Activated CD8-positive, alpha-beta memory T cell treated with anti-CD3 and anti-CD28 coated beads for 36 hours (primary cell): ENCODE results near the gene ACVR1B. TPM values are rescaled to one million over a fixed set of nuclear protein-coding genes. Genes with fewer than 3 reads are reported as not detected.

ENCODE experiments used
- CTCF ChIA-PET: fragments of 350-600 bp; sonication (Branson Sonifier 250); formaldehyde crosslinking; loops from one replicate; lab custom pipeline; 2021; ENCODE audit warnings: antibody characterized with exemption; lab: Charles Lee
- POLR2A ChIA-PET: fragments of 350-600 bp; sonication (Branson Sonifier 250); formaldehyde crosslinking; loops from one replicate; lab custom pipeline; 2021; ENCODE audit warnings: antibody characterized with exemption; lab: Charles Lee
- total RNA-seq, 2 experiments: library from RNA; stranded (reverse); gene quantifications; one replicate each; pipeline ENCODE4 v1.2.3, GENCODE V29; 2021

The ACVR1B gene
- total RNA-seq, 2 experiments from 2014 or later, result 9.9 to 10.8 TPM

DNA sequence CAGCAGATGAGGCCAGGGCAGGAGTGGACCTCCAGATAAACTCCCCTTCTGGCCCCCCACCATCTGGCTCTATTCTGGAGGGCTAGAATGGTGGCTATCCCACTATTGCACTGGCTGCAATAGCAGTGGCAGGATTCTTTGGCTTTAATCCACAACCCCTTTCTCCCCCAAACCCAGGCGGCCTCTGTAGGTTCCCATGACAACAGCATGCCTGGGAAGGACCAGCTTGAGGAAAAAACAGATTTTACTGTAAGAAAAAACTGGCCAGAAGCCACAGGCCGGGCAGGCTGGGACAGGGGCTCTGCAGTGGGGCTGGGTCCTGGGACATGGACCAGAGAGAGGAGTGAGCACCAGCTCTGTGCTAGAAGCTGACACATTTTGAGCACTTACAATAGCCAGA lies 13.6 kb upstream of the ACVR1B start:
- CTCF ChIA-PET, result interaction anchor here (2.9 kb wide), 1 partner anchor 15 kb away, joined by 14 read pairs; no protein-coding TSS in a partner anchor

GRCh38 chr12:51938726-51939125 lies 12.8 kb upstream of the ACVR1B start:
- ChIA-PET CTCF (no interaction called here), POLR2A (no interaction called here)

More for the DNA sequence above, 13.6 kb upstream of the ACVR1B start:
- POLR2A ChIA-PET, result no interaction called here

DNA sequence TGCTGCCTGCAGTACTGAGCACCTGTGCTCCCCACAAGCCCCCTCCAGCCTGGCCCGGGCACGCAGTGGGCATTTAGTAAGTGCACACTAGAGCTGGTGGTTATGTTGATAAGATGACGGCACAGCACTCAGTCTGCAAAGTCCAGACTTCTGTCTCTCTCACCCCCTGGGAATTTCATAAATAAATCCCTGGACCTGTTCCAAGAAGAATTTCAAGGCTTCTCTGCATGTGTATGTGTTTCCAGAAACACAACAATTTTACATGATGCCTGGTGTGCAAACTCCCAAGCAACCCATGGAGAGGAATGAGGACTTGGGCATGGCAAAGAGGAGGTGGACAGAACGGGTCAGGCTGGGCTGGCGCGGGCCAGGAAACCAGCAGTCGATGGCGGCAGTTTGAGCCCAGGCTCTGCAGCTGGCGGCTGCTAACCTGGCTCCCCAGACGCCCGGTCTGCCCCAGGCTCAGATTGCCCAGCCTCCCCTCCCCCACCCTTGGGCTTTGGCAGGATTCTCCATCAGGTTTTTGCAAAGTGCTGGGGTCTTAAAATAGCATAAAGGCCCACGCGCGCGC lies 10.4 kb upstream of the ACVR1B start:
- CTCF ChIA-PET, result no interaction called here
- POLR2A ChIA-PET, result no interaction called here

- POLR2A ChIA-PET, result no interaction called here
- CTCF ChIA-PET, result interaction anchor here (1.0 kb wide), 1 partner anchor 15 kb away, joined by 4 read pairs; no protein-coding TSS in a partner anchor
Observed at GRCh38 chr12:51941604-51942003, 9.9 kb upstream of the ACVR1B start.

DNA sequence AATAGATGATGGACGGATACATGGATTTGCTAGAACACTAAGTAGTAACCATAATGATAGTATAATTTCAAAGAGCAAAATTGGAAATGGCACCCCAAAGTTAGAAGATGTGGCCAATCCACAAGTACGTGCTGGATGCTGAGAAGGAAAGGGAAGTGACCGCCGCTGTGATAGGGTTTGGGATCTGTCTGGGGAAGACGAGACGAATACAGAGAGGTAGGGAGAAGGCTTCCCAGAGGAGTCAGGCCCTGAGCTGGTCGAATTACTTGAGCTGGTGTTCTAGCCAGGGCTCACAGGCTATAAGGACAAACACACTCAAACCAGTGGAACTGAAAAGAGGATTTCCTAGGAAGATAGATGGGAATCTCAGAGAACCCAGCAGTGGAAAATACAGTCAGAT lies 9.4 kb upstream of the ACVR1B start:
- CTCF ChIA-PET, result interaction anchor here (1.0 kb wide), 1 partner anchor 16 kb away, joined by 4 read pairs; no protein-coding TSS in a partner anchor
- POLR2A ChIA-PET, result no interaction called here

GRCh38 chr12:51942501-51943000 lies 8.9 kb upstream of the ACVR1B start:
- POLR2A ChIA-PET, result no interaction called here

DNA sequence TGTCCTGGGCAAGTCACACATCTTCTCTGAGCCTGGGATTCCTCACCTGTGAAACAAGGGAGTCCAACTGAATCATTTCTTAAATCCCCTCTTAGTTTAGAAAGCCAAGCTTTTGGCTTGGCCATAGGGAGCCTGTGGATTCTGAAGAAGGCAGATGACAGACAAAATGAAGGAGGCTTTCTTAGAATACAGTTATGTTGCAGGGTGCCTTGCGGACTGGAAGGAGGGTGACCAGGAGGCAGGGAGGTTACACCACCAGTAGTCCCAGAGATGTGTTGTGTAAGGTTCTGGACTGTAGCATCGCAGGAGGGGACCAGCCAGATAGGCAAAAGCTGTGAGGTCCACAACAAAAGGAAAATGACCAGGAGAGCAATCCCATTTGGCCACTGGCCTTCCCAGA lies 8.2 kb upstream of the ACVR1B start:
- ChIA-PET CTCF (no interaction called here), POLR2A (no interaction called here)

More at GRCh38 chr12:51942501-51943000, 8.9 kb upstream of the ACVR1B start:
- CTCF ChIA-PET, result interaction anchor here (1.0 kb wide), 1 partner anchor 16 kb away, joined by 4 read pairs; no protein-coding TSS in a partner anchor

DNA sequence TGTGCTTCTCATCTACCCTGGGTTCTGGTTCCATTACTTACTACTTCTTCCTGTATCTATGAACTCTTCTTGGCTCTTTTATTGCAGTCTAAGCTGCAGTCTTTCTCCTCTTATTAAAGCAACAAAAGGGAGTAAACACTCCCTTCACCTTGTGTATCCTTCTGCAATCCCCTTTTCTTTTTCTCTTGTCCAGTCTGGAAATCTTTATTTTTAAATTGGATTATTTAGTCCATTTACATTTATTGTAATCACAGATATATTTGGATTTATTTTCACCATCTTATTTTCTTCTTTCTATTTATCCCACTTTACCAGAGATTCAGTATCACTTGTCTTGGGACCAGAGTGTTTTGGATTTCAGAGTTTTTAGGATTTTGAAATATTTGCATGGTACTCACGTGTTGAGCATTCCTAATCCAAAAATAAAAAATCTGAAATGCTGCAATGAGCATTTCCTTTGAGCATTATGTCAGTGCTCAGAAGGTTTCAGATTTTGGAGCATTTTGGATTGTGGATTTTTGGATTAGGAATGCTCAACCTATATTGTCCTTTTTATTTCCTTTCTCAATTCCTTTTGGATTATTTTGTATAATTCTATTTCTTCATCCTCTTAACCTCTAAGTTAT lies 6.8 kb upstream of the ACVR1B start:
- ChIA-PET CTCF (no interaction called here), POLR2A (no interaction called here)

GRCh38 chr12:51947246-51947996 lies 4.1 kb upstream of the ACVR1B start:
- ChIA-PET CTCF (no interaction called here), POLR2A (no interaction called here)

DNA sequence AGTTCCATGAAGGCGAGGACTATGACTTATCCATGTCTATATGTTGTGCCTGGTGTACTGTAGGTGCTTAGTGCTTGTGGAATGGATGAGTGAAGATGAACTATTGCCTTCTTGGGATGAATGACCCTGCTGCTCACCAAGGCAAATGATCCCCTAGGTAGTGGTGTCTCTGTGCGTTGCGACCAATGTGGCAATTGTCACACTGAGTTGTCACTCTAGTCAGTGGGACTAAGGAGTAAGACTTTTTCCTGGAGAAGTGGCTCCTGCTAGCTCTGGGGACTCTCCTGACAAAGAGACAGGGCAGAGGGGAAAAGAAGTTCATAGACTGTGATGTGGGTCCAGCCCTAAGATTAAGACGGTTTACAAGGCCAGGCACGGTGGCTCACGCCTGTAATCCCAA lies 3.4 kb upstream of the ACVR1B start:
- CTCF ChIA-PET, result interaction anchor here (1.4 kb wide), 1 partner anchor 73 kb away, joined by 4 read pairs; no protein-coding TSS in a partner anchor
- POLR2A ChIA-PET, result no interaction called here

- CTCF ChIA-PET, result interaction anchor here (0.6 to 1.4 kb wide), 4 partner anchors 21 to 716 kb away, joined by 3 to 4 read pairs (median 3); no protein-coding TSS in a partner anchor
- POLR2A ChIA-PET, result no interaction called here
Observed at GRCh38 chr12:51949342-51950030, 2.0 kb upstream of the ACVR1B start.

- CTCF ChIA-PET, result interaction anchor here (1.1 to 1.4 kb wide), 3 partner anchors 11 to 75 kb away, joined by 3 read pairs; no protein-coding TSS in a partner anchor
- POLR2A ChIA-PET, result interaction anchor here (0.6 kb wide), 1 partner anchor 84 kb away, joined by 6 read pairs; no protein-coding TSS in a partner anchor
Observed at GRCh38 chr12:51950682-51951198, 759 bp upstream of the ACVR1B start.

DNA sequence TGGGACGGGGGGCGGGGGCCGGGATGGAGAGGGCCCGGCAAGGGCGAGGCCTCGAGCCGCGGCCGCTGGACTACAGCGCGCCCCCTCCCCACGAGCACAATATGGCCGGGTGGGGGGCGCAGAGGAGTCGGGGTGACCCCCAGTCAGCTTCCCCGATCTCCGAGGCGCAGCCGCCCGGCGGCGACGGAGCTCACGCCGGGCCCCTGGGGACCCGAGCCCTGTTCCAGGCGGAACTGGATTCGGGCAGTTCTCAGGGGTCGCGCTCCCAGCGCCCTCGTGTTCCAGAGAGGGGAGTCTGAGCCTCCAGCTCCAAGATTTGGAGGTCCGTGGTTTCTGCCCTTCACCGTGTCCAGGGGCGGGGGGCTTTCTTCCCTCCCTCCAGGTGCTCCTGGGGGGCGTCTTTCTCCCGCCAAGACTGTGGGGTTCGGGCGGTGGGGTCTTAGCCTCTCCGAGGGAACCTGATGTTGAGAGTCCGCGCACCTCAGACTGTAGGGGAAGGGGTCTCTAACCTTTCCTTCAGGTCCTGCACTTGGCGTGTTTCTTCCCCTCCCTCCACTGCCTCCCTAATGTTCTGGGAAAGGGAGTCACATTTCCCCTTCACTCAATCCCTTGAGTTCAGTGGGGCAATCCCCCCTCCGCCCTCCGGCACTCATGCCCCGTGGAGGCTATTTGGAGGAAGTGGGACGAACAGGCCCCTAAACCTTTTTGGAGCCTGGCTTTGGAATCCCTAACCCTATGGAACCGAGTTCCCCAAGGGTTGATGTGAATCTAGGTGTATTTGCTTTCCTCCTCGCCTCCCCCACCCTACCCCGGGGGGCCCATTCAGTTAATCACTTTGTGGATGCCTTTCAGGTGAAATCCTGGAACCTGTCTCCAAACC lies 584 bp downstream of the ACVR1B start:
- POLR2A ChIA-PET, result interaction anchor here (0.9 kb wide), 1 partner anchor 8 kb away, joined by 3 read pairs; no protein-coding TSS in a partner anchor
- CTCF ChIA-PET, result interaction anchor here (0.7 to 1.4 kb wide), 3 partner anchors 10 to 1671 kb away, joined by 3 read pairs; no protein-coding TSS in a partner anchor

DNA sequence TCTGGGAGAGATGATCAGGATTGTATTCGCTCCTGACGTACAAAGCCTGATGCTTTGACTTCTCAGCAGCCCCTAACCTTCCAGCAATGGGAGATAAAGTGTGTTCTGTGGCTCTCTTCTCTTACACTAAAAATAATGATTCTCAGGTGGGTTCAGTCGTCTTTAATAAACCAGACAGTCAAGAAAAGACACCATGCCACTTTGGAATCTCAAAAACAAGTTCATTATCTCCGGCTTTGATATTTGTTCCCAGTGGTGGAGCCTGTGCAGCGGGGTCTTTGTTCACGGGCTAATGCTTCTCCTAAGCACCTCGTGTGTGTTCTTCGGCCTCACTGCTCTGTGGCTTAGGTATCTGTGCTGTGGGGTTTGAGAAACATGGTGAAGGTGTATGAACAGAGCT lies 1.6 kb downstream of the ACVR1B start:
- CTCF ChIA-PET, result interaction anchor here (0.7 kb wide), 1 partner anchor 72 kb away, joined by 3 read pairs; no protein-coding TSS in a partner anchor
- POLR2A ChIA-PET, result no interaction called here

DNA sequence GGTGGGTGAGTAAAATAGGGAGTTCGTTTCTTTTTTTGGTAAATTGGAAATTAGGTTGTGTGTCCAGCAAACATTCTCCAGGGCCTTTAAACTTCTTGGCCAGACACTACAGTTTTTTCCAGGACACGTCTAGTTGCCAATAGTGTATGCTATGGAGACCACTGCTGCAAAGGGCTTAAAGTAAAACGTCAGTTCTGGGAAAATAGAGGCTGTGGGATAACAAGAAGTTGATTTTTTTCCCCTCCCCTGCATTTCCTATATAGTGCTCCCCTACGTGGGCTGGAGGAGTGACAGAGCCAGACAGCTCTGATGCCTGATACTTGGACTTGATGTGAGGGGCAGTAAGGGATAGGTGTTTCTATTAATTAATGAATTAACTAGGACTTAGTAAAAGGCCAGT lies 2.4 kb downstream of the ACVR1B start:
- ChIA-PET CTCF (interaction anchor here (1.4 kb wide), 1 partner anchor 17 kb away, joined by 5 read pairs; no protein-coding TSS in a partner anchor), POLR2A (no interaction called here)

DNA sequence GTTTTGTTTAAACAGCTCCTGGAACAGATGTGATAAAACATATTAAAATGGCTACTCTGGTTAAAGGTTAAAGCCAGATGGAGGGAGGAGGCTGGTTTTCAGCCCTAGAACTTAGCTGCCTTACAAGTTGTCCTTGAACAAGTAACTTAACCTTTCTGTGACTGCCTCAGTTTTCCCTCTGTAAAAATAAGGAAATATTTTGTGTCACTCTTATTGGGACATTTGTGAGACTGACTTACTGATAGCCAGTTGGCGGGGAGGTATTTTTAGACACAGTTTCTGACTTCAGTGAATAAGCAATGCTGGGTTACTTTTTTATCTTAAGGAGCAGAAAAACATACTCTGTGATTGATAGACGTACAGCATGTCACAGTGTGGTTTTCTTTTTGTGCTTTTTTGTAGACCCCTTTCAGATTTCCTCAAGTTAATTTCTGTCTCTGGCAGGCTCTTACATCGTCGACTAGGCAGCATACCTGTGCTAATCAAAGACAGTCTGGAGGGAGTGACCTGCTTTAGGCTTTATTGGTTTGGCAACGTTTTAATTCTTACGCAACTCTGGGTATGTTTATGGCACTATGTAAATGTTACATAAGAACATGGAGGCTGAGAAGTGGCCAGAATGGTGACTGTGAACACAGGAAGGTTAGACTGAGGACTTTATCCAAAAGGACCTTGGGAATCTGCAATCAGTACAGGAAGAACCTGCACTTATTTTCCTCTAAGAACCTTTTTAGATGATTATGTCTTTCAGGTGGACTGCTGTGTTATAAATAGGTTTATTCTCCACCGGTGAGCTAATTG lies 3.3 kb downstream of the ACVR1B start:
- ChIA-PET POLR2A (no interaction called here), CTCF (interaction anchor here (1.4 kb wide), 1 partner anchor 16 kb away, joined by 5 read pairs; no protein-coding TSS in a partner anchor)

GRCh38 chr12:51955702-51956101 lies 4.2 kb downstream of the ACVR1B start:
- POLR2A ChIA-PET, result no interaction called here
- CTCF ChIA-PET, result interaction anchor here (0.7 kb wide), 1 partner anchor 10 kb away, joined by 3 read pairs; no protein-coding TSS in a partner anchor
